CD4-positive, CD25-positive, alpha-beta regulatory T cell (primary cell): Measurements from ENCODE around the gene FRY. TPM values are rescaled to one million over a fixed set of nuclear protein-coding genes. Genes with fewer than 3 reads are reported as not detected.

Experiments
- ATAC-seq, 2 donors: fragments of 150-1000 bp; cut with Tn5 transposase; one replicate each; pipeline ENCODE4 v1.10.0; 2021; ENCODE audit warnings: low read depth in 2 of 2, moderate number of reproducible peaks in 2 of 2, moderate library complexity in 1 of 2
- DNase-seq, 3 donors: peaks; one replicate each; pipeline versions ENCODE4 v3.0.0 to v3.0.0-alpha.2; 2012 to 2022; ENCODE audit warnings: mixed read lengths in 1 of 3
- H3K27ac ChIP-seq: one replicate; pipeline ENCODE4 v1.7.0; 2013; ENCODE audit warnings: mild to moderate bottlenecking, low read length; ENCODE audit not compliant: insufficient read depth, poor library complexity, severe bottlenecking
- H3K27me3 ChIP-seq: one replicate; pipeline ENCODE4 v1.7.0; 2013; ENCODE audit warnings: low read length; ENCODE audit not compliant: control insufficient read depth, insufficient read depth
- H3K36me3 ChIP-seq: one replicate; pipeline ENCODE4 v1.7.0; 2013; ENCODE audit warnings: mild to moderate bottlenecking, low read length, moderate library complexity; ENCODE audit not compliant: control insufficient read depth, insufficient read depth
- H3K4me1 ChIP-seq: 2 replicates; pipeline ENCODE4 v1.7.0; 2013; ENCODE audit warnings: mild to moderate bottlenecking, low read length; ENCODE audit not compliant: insufficient read depth, control insufficient read depth, poor library complexity, severe bottlenecking
- H3K4me3 ChIP-seq: one replicate; pipeline ENCODE4 v1.7.0; 2013; ENCODE audit warnings: low read depth, mild to moderate bottlenecking, low read length, moderate library complexity
- H3K9me3 ChIP-seq, 2 experiments: 1 replicate in 1 of 2; 2 replicates in 1 of 2; pipeline ENCODE4 v1.7.0; 2013; ENCODE audit warnings: low read length in 2 of 2, mild to moderate bottlenecking in 1 of 2, moderate library complexity in 1 of 2; ENCODE audit not compliant: control insufficient read depth in 2 of 2
- H3K27ac Mint-ChIP-seq, 3 donors: one replicate each; pipeline ENCODE4 v1.8.0; 2020 to 2022; ENCODE audit warnings: mild to moderate bottlenecking in 3 of 3, mixed read lengths in 3 of 3, moderate library complexity in 2 of 3
- H3K27me3 Mint-ChIP-seq: one replicate; pipeline ENCODE4 v1.8.0; 2022; ENCODE audit warnings: mild to moderate bottlenecking, mixed read lengths
- H3K36me3 Mint-ChIP-seq: one replicate; pipeline ENCODE4 v1.8.0; 2020; ENCODE audit warnings: mixed read lengths
- H3K4me1 Mint-ChIP-seq, 4 donors: one replicate each; pipeline ENCODE4 v1.8.0; 2020 to 2022; ENCODE audit warnings: mixed read lengths in 4 of 4, mild to moderate bottlenecking in 1 of 4
- H3K4me3 Mint-ChIP-seq, 4 donors: one replicate each; pipeline ENCODE4 v1.8.0; 2020 to 2022; ENCODE audit warnings: mild to moderate bottlenecking in 4 of 4, mixed read lengths in 4 of 4, moderate library complexity in 3 of 4
- H3K9me3 Mint-ChIP-seq, 7 donors: one replicate each; pipeline ENCODE4 v1.8.0; 2020 to 2022; ENCODE audit warnings: mixed read lengths in 7 of 7, mild to moderate bottlenecking in 3 of 7, moderate library complexity in 2 of 7
- polyA plus RNA-seq, 4 donors: library from polyadenylated mRNA; unstranded; fragments of 300-500 nt; fragmentation: Illumina TruSeq; gene quantifications; one replicate each; pipeline ENCODE4 v1.2.3, GENCODE V29; 2021
- total RNA-seq: library from RNA; stranded (reverse); gene quantifications from one replicate; pipeline ENCODE4 v1.2.3, GENCODE V29; 2022

The FRY gene
- total and polyA plus RNA-seq, 5 donors from 2014 or later, result 0.96 to 12.8 (median 1.0) TPM

- no peaks in the 10 kb centered on the region for H3K4me1 Mint-ChIP-seq
- no peak for DNase-seq
- peaks cover 0 to 2% (median 0%) of the 10 kb centered on the region in 7 donors for H3K9me3 Mint-ChIP-seq
- no peaks in the 10 kb centered on the region for H3K4me1 ChIP-seq
- no peak overlapping the region for H3K4me3 Mint-ChIP-seq
- no peaks in the 10 kb centered on the region for H3K27me3 ChIP-seq
- no peaks in the 10 kb centered on the region for H3K36me3 ChIP-seq
- no peaks in the 10 kb centered on the region for H3K27me3 Mint-ChIP-seq
- H3K9me3 ChIP-seq, result no peaks in the 10 kb centered on the region
- ATAC-seq, result no peak
- no peak overlapping the region for H3K27ac Mint-ChIP-seq
- H3K36me3 Mint-ChIP-seq, result no peaks in the 10 kb centered on the region
- no peak overlapping the region for H3K27ac ChIP-seq
- H3K4me3 ChIP-seq, result no peak overlapping the region
Measured at GRCh38 chr13:32107973-32108372, 76.4 kb downstream of the FRY start.

- no peak overlapping the region for H3K27ac Mint-ChIP-seq
- Histone ChIP-seq H3K27ac (no peak overlapping the region), H3K36me3 (no peaks in the 10 kb centered on the region), H3K27me3 (no peaks in the 10 kb centered on the region), H3K4me1 (no peaks in the 10 kb centered on the region), H3K9me3 (no peaks in the 10 kb centered on the region), H3K4me3 (no peak overlapping the region)
- H3K9me3 Mint-ChIP-seq, result no peaks in the 10 kb centered on the region
- H3K4me3 Mint-ChIP-seq, result no peak overlapping the region
- DNase-seq (no peak), ATAC-seq (no peak)
- H3K4me1 Mint-ChIP-seq, result peaks cover 0 to 7% (median 1%) of the 10 kb centered on the region in 4 donors
- no peaks in the 10 kb centered on the region for H3K27me3 Mint-ChIP-seq
- no peaks in the 10 kb centered on the region for H3K36me3 Mint-ChIP-seq
Measured at GRCh38 chr13:32113532-32113931, 82.0 kb downstream of the FRY start.

GRCh38 chr13:32114284-32114950 is 82.8 kb downstream of the FRY start:
- Mint-ChIP-seq H3K27ac (no peak overlapping the region), H3K27me3 (no peaks in the 10 kb centered on the region), H3K9me3 (no peaks in the 10 kb centered on the region), H3K4me3 (no peak overlapping the region), H3K4me1 (peaks cover 0 to 7% (median 1%) of the 10 kb centered on the region in 4 donors), H3K36me3 (no peaks in the 10 kb centered on the region)
- DNase-seq, result no peak
- Histone ChIP-seq H3K36me3 (no peaks in the 10 kb centered on the region), H3K27ac (no peak overlapping the region), H3K4me3 (no peak overlapping the region), H3K9me3 (no peaks in the 10 kb centered on the region), H3K4me1 (no peaks in the 10 kb centered on the region), H3K27me3 (no peaks in the 10 kb centered on the region)
- ATAC-seq, result no peak

- no peaks in the 10 kb centered on the region for H3K9me3 ChIP-seq
- ATAC-seq, result no peak
- H3K4me1 ChIP-seq, result no peaks in the 10 kb centered on the region
- Mint-ChIP-seq H3K27me3 (no peaks in the 10 kb centered on the region), H3K4me3 (no peak overlapping the region), H3K27ac (no peak overlapping the region), H3K9me3 (no peaks in the 10 kb centered on the region), H3K4me1 (peaks cover 0 to 7% (median 1%) of the 10 kb centered on the region in 4 donors), H3K36me3 (no peaks in the 10 kb centered on the region)
- H3K36me3 ChIP-seq, result no peaks in the 10 kb centered on the region
- H3K27me3 ChIP-seq, result no peaks in the 10 kb centered on the region
- no peak overlapping the region for H3K27ac ChIP-seq
- H3K4me3 ChIP-seq, result no peak overlapping the region
- peak in 1 of 3 donors; percentile 6 for DNase-seq
Measured at GRCh38 chr13:32115066-32115465, 83.5 kb downstream of the FRY start.

- no peaks in the 10 kb centered on the region for H3K27me3 Mint-ChIP-seq
- H3K27ac Mint-ChIP-seq, result no peak overlapping the region
- Histone ChIP-seq H3K4me3 (no peak overlapping the region), H3K36me3 (no peaks in the 10 kb centered on the region), H3K4me1 (no peaks in the 10 kb centered on the region), H3K27me3 (no peaks in the 10 kb centered on the region), H3K9me3 (no peaks in the 10 kb centered on the region), H3K27ac (no peak overlapping the region)
- ATAC-seq (no peak), DNase-seq (no peak)
- H3K36me3 Mint-ChIP-seq, result no peaks in the 10 kb centered on the region
- H3K9me3 Mint-ChIP-seq, result no peaks in the 10 kb centered on the region
- H3K4me1 Mint-ChIP-seq, result peaks cover 0 to 7% (median 1%) of the 10 kb centered on the region in 4 donors
- H3K4me3 Mint-ChIP-seq, result no peak overlapping the region
Measured at GRCh38 chr13:32116210-32116609, 84.6 kb downstream of the FRY start.

- Mint-ChIP-seq H3K36me3 (no peaks in the 10 kb centered on the region), H3K4me3 (no peak overlapping the region), H3K4me1 (peaks cover 0 to 7% (median 1%) of the 10 kb centered on the region in 4 donors), H3K27me3 (peaks cover 5% of the 10 kb centered on the region), H3K9me3 (no peaks in the 10 kb centered on the region), H3K27ac (no peak overlapping the region)
- Histone ChIP-seq H3K36me3 (no peaks in the 10 kb centered on the region), H3K27me3 (no peaks in the 10 kb centered on the region), H3K4me1 (no peaks in the 10 kb centered on the region), H3K4me3 (no peak overlapping the region), H3K9me3 (no peaks in the 10 kb centered on the region), H3K27ac (no peak overlapping the region)
- no peak for ATAC-seq
- no peak for DNase-seq
Measured at GRCh38 chr13:32117001-32117400, 85.4 kb downstream of the FRY start.

GRCh38 chr13:32117701-32118100 is 86.1 kb downstream of the FRY start:
- Histone ChIP-seq H3K9me3 (no peaks in the 10 kb centered on the region), H3K27ac (no peak overlapping the region), H3K27me3 (no peaks in the 10 kb centered on the region), H3K4me1 (no peaks in the 10 kb centered on the region), H3K36me3 (no peaks in the 10 kb centered on the region), H3K4me3 (no peak overlapping the region)
- Mint-ChIP-seq H3K27me3 (peaks cover 5% of the 10 kb centered on the region), H3K4me1 (peaks cover 0 to 7% (median 1%) of the 10 kb centered on the region in 4 donors), H3K36me3 (peaks cover 4% of the 10 kb centered on the region), H3K4me3 (no peak overlapping the region), H3K27ac (no peak overlapping the region), H3K9me3 (peaks cover 0 to 4% (median 0%) of the 10 kb centered on the region in 7 donors)
- no peak for DNase-seq
- no peak for ATAC-seq

- Mint-ChIP-seq H3K4me3 (no peak overlapping the region), H3K36me3 (peaks cover 6% of the 10 kb centered on the region)
Measured at GRCh38 chr13:32121316-32121715, 89.7 kb downstream of the FRY start.

More at GRCh38 chr13:32121316-32121715, 89.7 kb downstream of the FRY start:
- H3K4me3 ChIP-seq, result no peak overlapping the region
- no peak for DNase-seq
- H3K36me3 ChIP-seq, result no peaks in the 10 kb centered on the region
- no peaks in the 10 kb centered on the region for H3K9me3 ChIP-seq
- ATAC-seq, result no peak
- H3K4me1 ChIP-seq, result no peaks in the 10 kb centered on the region
- no peak overlapping the region for H3K27ac ChIP-seq
- Mint-ChIP-seq H3K27ac (no peak overlapping the region), H3K4me1 (no peaks in the 10 kb centered on the region), H3K27me3 (peaks cover 5% of the 10 kb centered on the region), H3K9me3 (peaks cover 0 to 7% (median 2%) of the 10 kb centered on the region in 7 donors)
- H3K27me3 ChIP-seq, result no peaks in the 10 kb centered on the region
